A673 (cell line): ENCODE measurements around the gene PIK3IP1. TPM values are rescaled to one million over a fixed set of nuclear protein-coding genes. Genes with fewer than 3 reads are reported as not detected.

Source experiments
- BruUV-seq: library from RNA; stranded (reverse); fragments of 400-500 nt; replicated peaks from 2 replicates; lab custom pipeline; 2021; lab: Mats Ljungman, UMichigan
- CTCF ChIA-PET: fragments of 300-600 bp; sonication (Branson Sonifier 250); formaldehyde crosslinking; loops from one replicate; lab custom pipeline; 2022; ENCODE audit warnings: antibody characterized with exemption; lab: Charles Lee
- POLR2A ChIA-PET: fragments of 300-600 bp; sonication (Branson Sonifier 250); formaldehyde crosslinking; loops from one replicate; lab custom pipeline; 2022; ENCODE audit warnings: antibody characterized with exemption; ENCODE audit not compliant: low non-redundant PET; lab: Charles Lee
- DNase-seq: peaks from one replicate; pipeline ENCODE4 v3.0.0-alpha.2; 2015; ENCODE audit warnings: low spot score
- H3K27ac ChIP-seq: fragments of 200-600 bp; sonication (generic); 2 replicates; pipeline ENCODE4 v1.5.1; 2016; ENCODE audit warnings: mixed run types, low read depth, mild to moderate bottlenecking, mixed read lengths, antibody characterized with exemption, low read length; ENCODE audit not compliant: poor library complexity, severe bottlenecking
- H3K27me3 ChIP-seq: fragments of 200-600 bp; sonication (generic); replicated peaks from 2 replicates; pipeline ENCODE4 v1.6.1; 2017; ENCODE audit warnings: mixed run types, low read depth, mild to moderate bottlenecking, mixed read lengths, antibody characterized with exemption, low read length; ENCODE audit not compliant: insufficient read depth, poor library complexity
- H3K36me3 ChIP-seq: fragments of 200-600 bp; sonication (generic); 2 replicates; pipeline ENCODE4 v1.6.1; 2016; ENCODE audit warnings: mixed run types, mild to moderate bottlenecking, mixed read lengths, antibody characterized with exemption, low read length; ENCODE audit not compliant: insufficient read depth, poor library complexity, severe bottlenecking
- H3K4me1 ChIP-seq: fragments of 200-600 bp; sonication (generic); 2 replicates; pipeline ENCODE4 v1.6.1; 2017; ENCODE audit warnings: mixed run types, mild to moderate bottlenecking, mixed read lengths, antibody characterized with exemption, low read length; ENCODE audit not compliant: insufficient read depth, poor library complexity, severe bottlenecking
- H3K4me3 ChIP-seq: fragments of 200-600 bp; sonication (generic); 2 replicates; pipeline ENCODE4 v1.5.1; 2016; ENCODE audit warnings: low read depth, mixed run types, mild to moderate bottlenecking, mixed read lengths, low read length; ENCODE audit not compliant: poor library complexity, severe bottlenecking
- H3K9me3 ChIP-seq: fragments of 200-600 bp; sonication (generic); 2 replicates; pipeline ENCODE4 v1.6.1; 2016; ENCODE audit warnings: mixed run types, low read depth, mild to moderate bottlenecking, mixed read lengths, antibody characterized with exemption, low read length; ENCODE audit not compliant: poor library complexity, severe bottlenecking
- EZH2 ChIP-seq: fragments of 200-600 bp; sonication (generic); IDR thresholded peaks from 2 replicates; pipeline ENCODE4 v1.6.1; 2017; ENCODE audit warnings: borderline replicate concordance, low read depth, mild to moderate bottlenecking, mixed read lengths, antibody characterized with exemption, low read length; ENCODE audit not compliant: poor library complexity, severe bottlenecking
- intact Hi-C: fragments of 100-400 bp; cut with micrococcal nuclease; formaldehyde crosslinking; loops from one replicate; pipeline ENCODE4 v1.10.0; 2022; ENCODE audit not compliant: unreplicated experiment
- total RNA-seq: library from RNA; stranded (reverse); gene quantifications from 2 replicates; pipeline ENCODE4 v1.2.3, GENCODE V29; 2021
- TF ChIP-seq, protein P1 (sequence below): fragments of 300-800, 200-600 bp; sonication (generic); conservative IDR thresholded peaks from 2 replicates; pipeline ENCODE4 v1.5.1; 2017; ENCODE audit warnings: low read depth, mild to moderate bottlenecking, antibody characterized with exemption, low read length, moderate library complexity, mixed read lengths

Gene PIK3IP1
- total RNA-seq, 1 experiment from 2014 or later, result 0.24 TPM

- intact Hi-C loops, result no loop called here
- no peak for TF ChIP-seq EZH2
- TF ChIP-seq, protein P1, sequence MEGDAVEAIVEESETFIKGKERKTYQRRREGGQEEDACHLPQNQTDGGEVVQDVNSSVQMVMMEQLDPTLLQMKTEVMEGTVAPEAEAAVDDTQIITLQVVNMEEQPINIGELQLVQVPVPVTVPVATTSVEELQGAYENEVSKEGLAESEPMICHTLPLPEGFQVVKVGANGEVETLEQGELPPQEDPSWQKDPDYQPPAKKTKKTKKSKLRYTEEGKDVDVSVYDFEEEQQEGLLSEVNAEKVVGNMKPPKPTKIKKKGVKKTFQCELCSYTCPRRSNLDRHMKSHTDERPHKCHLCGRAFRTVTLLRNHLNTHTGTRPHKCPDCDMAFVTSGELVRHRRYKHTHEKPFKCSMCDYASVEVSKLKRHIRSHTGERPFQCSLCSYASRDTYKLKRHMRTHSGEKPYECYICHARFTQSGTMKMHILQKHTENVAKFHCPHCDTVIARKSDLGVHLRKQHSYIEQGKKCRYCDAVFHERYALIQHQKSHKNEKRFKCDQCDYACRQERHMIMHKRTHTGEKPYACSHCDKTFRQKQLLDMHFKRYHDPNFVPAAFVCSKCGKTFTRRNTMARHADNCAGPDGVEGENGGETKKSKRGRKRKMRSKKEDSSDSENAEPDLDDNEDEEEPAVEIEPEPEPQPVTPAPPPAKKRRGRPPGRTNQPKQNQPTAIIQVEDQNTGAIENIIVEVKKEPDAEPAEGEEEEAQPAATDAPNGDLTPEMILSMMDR, result no peak
- peaks cover 42% of the 10 kb centered on the region for H3K36me3 ChIP-seq
- BruUV-seq, result no TSS peak
- no peak for DNase-seq
- ChIA-PET POLR2A (no interaction called here), CTCF (no interaction called here)
- H3K27ac ChIP-seq, result no peak overlapping the region
- no peaks in the 10 kb centered on the region for H3K27me3 ChIP-seq
- H3K9me3 ChIP-seq, result no peaks in the 10 kb centered on the region
- peaks cover 32% of the 10 kb centered on the region for H3K4me1 ChIP-seq
- H3K4me3 ChIP-seq, result no peak overlapping the region
Observed at GRCh38 chr22:31340765-31341247, 48.5 kb upstream of the PIK3IP1 start.

DNA sequence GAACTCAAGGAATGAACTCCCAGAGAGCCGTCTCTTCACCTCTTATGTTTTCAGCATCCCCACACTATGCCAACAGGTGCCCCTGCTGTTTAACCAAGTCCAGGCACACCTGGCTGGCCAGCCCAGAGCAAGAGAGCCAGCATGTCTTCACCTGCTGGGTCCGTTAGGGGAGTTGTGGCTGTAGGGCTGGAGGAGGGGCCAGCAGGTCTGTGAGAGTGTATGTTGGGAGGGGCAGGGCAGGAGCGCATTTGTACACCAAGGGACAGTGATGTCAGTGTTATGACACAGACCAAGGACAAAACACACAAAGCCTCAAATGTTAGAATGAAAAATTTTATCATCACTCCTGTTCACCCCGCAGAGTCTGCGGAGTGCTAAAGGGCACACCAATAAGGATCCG, 48.1 kb upstream of the PIK3IP1 start:
- Histone ChIP-seq H3K36me3 (peaks cover 47% of the 10 kb centered on the region), H3K9me3 (no peaks in the 10 kb centered on the region), H3K4me3 (no peak overlapping the region), H3K27ac (no peak overlapping the region), H3K27me3 (no peaks in the 10 kb centered on the region), H3K4me1 (peaks cover 32% of the 10 kb centered on the region)
- BruUV-seq, result no TSS peak
- intact Hi-C loops, result no loop called here
- no peak for DNase-seq
- ChIA-PET CTCF (no interaction called here), POLR2A (no interaction called here)
- no peak for TF ChIP-seq EZH2
- TF ChIP-seq, protein P1, result no peak

DNA sequence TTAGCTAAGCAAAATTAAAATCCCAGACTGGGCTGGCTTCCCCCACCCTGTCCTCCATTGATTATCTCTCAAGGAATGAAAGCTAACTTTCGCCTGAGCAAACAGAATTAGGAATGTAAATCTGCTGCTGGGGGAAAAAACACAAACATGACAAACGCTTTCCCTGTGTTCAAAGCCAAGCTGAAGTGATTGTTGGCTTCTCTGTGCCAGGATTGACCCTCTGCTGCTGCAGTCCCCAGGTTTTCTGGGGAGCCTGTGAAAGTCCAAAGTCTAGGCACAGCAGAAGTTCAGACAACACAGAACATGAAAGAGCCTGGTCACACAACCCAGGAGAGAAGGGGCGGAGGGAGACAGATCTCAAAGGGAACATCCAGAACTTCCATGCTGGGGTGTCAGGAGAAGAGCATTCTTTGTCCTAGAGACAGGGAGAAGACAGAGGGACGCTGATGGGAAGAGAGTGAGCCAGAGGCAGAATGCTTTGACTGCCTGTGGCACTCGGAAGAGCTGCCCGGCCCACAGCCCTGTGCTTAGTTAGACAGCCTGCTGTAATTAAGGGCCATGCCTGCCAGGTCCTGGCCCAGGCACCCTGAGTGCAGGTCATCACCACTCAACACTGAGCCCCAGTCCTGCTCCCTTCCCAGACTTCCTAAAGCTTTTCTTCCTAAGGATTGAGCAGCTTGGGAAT, 47.0 kb upstream of the PIK3IP1 start:
- ChIA-PET POLR2A (interaction anchor here (0.6 kb wide), 1 partner anchor 42 kb away, joined by 4 read pairs; no protein-coding TSS in a partner anchor), CTCF (no interaction called here)
- H3K36me3 ChIP-seq, result peaks cover 57% of the 10 kb centered on the region
- H3K9me3 ChIP-seq, result no peaks in the 10 kb centered on the region
- BruUV-seq, result no TSS peak
- no peaks in the 10 kb centered on the region for H3K27me3 ChIP-seq
- no peak overlapping the region for H3K4me3 ChIP-seq
- H3K27ac ChIP-seq, result peak overlapping the region; percentile 43
- intact Hi-C loops, result no loop called here
- H3K4me1 ChIP-seq, result peaks cover 24% of the 10 kb centered on the region
- DNase-seq, result no peak
- no peak for TF ChIP-seq EZH2
- TF ChIP-seq, protein P1, result no peak
